MM.1S (cell line): ENCODE data around the gene LRRC34.

ENCODE experiments used
- EZH2 ChIP-seq: fragments of 300-600 bp; sonication (generic); optimal IDR thresholded peaks from 2 replicates; pipeline ENCODE3; 2017; ENCODE audit warnings: low read depth, mild to moderate bottlenecking, antibody characterized with exemption, low read length, mixed read lengths
- EZH2phosphoT487 ChIP-seq: fragments of 300-600 bp; sonication (generic); IDR thresholded peaks from 2 replicates; pipeline ENCODE4 v1.6.1; 2018; ENCODE audit warnings: antibody characterized with exemption, low read length
- TF ChIP-seq, protein P1 (sequence below): fragments of 300-600 bp; sonication (generic); IDR thresholded peaks from 2 replicates; pipeline ENCODE4 v1.5.1; 2016; ENCODE audit warnings: antibody characterized with exemption, low read length, mixed read lengths

DNA sequence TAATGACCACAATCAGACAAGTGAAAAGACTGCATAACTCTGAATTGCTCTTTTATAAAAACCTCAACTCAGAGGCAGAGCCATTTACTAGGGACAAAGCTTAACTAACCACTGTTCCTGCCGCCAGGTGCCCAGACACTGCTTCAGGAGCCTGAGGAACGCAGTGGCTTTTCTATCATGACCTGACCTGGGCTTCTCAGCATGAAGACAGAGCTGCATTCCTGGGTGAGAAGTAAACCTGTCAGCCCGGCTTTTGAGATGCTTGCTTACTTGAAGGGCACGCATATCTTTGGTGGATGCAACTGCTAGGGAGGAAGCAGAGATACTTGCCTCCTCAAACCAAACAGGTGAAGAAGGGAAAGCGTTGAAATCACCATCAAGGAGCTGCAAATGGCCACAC lies 49.2 kb upstream of the LRRC34 start:
- TF ChIP-seq, protein P1, sequence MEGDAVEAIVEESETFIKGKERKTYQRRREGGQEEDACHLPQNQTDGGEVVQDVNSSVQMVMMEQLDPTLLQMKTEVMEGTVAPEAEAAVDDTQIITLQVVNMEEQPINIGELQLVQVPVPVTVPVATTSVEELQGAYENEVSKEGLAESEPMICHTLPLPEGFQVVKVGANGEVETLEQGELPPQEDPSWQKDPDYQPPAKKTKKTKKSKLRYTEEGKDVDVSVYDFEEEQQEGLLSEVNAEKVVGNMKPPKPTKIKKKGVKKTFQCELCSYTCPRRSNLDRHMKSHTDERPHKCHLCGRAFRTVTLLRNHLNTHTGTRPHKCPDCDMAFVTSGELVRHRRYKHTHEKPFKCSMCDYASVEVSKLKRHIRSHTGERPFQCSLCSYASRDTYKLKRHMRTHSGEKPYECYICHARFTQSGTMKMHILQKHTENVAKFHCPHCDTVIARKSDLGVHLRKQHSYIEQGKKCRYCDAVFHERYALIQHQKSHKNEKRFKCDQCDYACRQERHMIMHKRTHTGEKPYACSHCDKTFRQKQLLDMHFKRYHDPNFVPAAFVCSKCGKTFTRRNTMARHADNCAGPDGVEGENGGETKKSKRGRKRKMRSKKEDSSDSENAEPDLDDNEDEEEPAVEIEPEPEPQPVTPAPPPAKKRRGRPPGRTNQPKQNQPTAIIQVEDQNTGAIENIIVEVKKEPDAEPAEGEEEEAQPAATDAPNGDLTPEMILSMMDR = no peak
- TF ChIP-seq EZH2 = no peak
- no peak for TF ChIP-seq EZH2phosphoT487
